Head of caudate nucleus (tissue), 42 donors: ENCODE measurements around the gene AMT.

Experiments
- DNase-seq, 42 donors: peaks; one replicate each; pipeline versions ENCODE4 v3.0.0 to v3.0.0-alpha.2; 2020 to 2021; ENCODE audit warnings: mixed read lengths in 7 of 42
- intact Hi-C: fragments of 100-400 bp; cut with DNase I; formaldehyde crosslinking; loops from one replicate; pipeline ENCODE4 v1.15.0; 2022

AMT gene

DNA sequence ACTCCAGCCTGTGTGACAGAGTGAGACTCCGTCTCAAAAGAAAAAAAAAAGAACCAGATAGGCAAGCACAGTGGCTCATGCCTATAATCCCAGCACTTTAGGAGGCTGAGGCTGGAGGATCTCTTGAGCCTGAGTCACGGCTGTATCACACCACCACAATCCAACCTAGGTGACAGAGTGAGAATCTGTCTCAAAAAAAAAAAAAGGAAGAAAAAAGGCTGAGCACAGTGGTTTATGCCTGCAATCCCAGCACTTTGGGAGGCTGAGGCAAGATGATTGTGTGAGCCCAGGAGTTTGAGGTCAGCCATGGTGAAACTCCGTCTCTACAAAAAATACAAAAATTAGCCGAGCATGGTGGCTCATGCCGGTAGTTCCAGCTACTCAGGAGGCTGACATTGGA is 12.5 kb upstream of the AMT start:
- DNase-seq = no peak
- intact Hi-C loops = no loop called here

DNA sequence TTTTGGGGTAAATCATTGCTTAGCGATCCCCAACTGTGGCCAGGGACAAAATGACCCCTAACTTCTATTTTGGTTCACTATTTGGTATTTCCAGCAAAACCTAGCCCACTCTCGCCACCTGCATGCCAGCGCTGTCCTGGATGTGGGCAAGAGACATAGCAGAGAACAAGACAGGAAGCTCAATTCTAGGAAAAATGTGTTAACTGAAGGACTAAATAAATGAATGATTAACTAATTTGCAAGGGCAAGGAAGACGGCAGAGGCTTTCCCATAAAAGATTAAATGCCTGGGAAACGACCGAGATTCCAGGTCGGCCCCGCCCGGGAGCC is 6.4 kb upstream of the AMT start:
- intact Hi-C loops = no loop called here
- peak in 4 of 42 donors; percentile 5 to 46 (median 8) for DNase-seq

DNA sequence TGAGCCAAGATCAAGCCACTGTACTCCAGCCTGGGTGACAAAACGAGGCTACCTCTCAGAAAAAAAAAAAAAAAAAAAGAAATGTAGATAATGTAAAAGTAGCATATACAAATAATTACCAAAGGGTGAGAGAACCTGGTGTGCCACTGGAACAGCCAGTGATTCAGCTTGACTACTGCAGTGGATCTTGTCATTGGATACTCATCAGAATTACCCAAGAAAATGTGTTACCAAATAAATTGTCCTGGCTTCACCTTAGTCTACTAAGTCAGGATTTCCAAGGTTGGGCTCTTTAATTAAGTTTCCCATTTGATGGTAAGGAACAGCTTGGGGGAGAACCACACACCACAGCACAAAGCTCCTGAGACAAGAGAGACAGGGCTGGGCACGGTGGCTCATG is 5.3 kb upstream of the AMT start:
- DNase-seq = no peak
- intact Hi-C loops = no loop called here

DNA sequence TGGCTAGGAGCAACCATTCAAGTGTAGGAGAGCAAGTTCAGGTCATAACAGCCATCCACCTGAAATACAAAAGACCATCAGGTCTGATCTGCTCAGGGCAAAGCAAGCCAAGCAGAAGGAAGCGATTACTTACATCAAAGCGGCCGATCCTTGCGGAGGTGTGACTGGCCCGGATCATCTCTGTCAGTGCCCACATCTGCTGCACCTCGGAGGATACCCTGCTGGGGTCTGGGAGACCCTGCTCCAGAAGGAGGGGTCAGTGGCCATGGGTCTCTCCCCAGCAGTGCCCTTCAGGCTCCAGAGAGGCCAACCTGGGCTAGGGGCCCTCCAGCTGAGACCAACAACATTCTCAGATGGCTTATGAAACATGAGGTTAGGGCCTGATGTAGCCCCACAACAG is 2.5 kb upstream of the AMT start:
- intact Hi-C loops = no loop called here
- no peak for DNase-seq

DNA sequence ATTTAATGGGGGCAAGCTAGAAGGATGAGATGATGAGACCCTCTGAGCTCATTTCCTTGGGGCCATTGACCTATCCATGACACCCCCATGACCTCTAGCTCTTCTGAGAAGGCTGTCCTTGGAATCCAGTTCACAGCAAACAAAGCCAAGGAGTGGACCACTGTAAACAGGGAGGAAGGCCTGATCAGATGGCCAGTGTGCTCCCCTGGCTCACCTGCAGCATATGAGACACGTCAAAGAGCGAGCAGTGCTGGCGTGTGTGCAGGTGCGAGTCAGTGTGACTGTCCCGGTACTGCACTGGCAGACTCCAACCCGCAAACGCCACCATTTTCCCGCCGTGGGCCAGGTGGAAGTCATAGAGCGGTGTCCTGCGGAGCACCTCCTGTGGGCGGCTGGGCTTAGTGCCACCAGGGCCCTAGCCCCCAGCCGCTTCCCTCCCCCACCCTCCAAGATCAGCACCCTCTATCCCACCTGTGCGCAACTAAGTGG is 339 bp downstream of the AMT start:
- peak in 1 of 42 donors; percentile 45 for DNase-seq
- intact Hi-C loops = no loop called here

DNA sequence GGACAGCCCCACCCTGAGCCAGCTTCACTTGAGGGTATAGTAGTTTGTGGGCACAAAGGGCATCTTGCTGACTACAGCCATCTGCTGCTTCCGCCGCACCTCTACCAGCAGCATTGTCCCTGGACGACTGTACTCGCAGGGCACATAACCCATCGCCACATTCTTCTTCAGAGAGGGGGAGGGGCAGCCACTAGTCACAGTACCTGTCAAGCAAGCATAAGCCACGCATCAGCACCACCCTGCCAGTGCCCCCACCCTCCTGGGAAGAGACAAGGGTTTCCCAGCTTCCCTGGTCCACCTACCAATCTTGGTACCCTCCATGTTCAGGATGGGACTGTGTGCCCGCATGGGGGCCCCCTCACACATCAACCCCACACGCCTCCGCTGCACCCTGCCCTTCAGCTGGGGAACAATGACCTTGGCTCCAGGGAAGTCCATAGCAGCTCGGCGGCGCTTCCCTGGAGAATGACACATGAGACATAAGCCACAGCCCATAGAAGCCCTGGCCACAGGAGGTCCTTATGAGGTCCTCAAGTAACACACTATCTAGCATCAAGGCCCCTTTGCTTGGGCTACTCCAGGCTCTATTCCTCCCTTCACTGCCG is 4.7 kb downstream of the AMT start:
- intact Hi-C loops = loop anchor here (10.0 kb wide), 2 partner anchors 73 to 393 kb away; partner anchors contain the start of genes IMPDH2, NDUFAF3 and USP4
- no peak for DNase-seq

DNA sequence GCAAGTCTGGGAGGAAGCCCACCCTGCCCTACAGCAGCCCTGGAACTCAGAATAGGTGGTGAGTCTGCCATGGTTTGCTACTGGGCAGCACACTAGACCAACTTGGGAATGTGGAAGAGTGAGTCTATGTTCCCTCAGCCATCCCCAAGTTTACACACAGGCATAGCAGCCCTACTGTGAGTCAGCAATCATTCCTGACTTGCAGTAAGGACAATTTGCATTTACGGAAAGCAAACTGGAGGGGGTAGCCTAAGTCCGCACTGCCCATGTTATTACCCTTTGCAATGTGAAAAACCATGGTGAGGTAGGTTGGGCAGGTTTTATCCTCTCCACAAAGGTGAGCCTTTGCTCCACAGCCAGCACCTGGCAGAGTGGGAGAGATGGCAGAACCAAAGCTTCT is 5.4 kb downstream of the AMT start:
- intact Hi-C loops = loop anchor here (10.0 kb wide), 2 partner anchors 72 to 392 kb away; partner anchors contain the start of genes IMPDH2, NDUFAF3 and USP4
- DNase-seq = no peak

DNA sequence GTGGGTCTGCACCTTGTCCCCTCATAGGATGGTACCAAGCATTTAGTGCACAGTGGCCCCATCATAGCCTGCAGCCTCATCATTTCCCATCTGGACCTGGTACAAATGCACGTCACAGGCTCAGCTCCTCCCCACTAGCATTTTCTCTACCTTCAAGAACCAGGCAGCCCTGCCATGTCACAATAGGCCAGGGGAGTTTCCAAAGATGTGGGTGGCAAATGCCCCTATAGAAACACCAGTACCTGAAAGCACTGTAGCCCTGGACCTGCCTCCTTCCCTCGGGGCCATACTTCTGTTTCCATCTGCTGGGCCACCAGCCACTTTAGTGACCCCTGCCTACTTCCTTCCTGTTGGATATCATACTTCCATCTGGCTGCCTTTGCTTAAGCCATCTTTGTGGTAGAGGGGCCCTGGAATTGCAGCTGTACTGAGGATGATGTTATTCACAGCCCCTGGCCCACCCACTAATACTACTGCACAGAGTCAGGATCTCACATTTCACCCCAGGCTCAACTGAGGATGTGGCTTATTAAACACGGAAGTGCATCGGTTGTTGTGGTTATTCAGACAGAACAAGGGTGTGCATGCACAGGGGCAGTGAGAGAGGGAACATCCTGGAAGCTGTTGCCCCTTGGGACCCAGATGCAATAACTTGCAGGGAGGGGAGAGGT is 6.2 kb downstream of the AMT start:
- intact Hi-C loops = loop anchor here (10.0 kb wide), 2 partner anchors 71 to 391 kb away; partner anchors contain the start of genes IMPDH2, NDUFAF3 and USP4
- peak in 3 of 42 donors; percentile 17 to 21 (median 21) for DNase-seq

DNA sequence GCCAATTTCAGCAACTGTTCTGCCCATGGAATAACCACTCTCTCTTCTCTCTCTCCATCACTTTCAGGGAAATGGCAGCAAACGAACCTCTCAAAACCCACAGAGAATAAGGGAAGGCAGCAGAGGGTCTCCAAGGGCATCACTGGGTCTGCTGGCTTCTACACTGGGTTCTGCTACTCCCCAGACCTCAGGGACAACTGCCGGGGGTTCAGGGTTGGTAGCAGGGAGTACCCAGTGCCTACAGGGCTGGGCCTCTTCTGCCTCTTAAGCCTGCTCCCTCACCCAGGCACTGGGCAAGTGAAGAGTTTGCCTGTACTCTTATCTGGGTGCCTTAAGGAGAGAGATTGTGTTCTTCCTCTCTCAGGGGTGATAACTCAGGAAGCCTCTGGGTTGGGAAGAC is 7.5 kb downstream of the AMT start:
- intact Hi-C loops = loop anchor here (10.0 kb wide), 2 partner anchors 70 to 390 kb away; partner anchors contain the start of genes IMPDH2, NDUFAF3 and USP4
- DNase-seq = no peak

DNA sequence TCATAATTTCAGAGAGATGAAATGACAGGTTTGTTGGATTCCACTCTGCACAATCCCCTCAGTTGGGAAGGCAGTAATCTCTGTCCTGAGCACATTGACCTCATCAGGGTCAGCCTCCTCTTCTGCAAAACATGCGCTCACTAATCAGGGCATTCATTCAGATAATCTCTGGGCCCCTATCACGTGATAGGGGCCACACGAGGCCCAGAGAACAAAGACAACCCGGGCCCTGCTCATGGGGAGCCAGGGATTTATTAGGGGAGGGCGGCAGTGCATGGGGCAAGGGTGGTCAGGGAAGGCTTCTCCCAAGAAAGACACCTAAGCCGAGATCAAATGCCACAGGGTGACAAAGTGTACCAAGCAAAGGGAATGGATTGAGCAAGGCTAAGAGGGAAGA is 8.9 kb downstream of the AMT start:
- no peak for DNase-seq
- intact Hi-C loops = loop anchor here (10.0 kb wide), 2 partner anchors 69 to 389 kb away; partner anchors contain the start of genes IMPDH2, NDUFAF3 and USP4

DNA sequence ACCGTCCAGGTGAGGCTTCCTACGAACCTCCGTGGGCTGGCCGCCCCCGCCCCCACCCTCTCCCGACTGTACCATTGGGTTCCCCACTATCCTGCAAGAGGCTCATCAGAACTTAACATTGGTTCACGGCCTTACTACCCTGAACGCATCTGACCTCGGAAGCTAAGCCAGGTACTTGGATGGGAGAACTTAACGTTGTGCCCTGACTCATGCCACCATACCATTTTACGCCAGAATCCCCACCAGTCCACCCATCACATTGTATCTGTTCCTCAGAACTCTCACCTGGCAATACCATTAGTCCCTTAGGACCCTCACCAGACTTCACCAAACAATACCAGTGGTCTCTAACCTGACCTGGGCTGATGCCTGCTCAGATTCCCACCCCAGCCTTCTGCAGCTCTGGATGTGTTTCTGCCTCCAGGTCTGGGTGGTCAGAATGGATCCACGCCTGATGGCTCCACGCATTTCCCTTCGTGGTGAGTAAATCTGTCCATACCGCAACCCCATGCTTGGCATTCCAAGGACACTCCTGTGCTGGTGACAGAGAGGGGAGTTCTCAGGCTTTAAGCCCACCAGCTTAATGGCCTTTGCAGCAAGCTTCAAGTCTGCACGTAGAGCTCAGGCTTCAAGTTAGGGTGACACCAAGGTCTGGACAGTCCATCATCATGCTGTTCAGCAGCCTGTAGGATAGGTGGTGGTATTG is 9.5 kb downstream of the AMT start:
- intact Hi-C loops = loop anchor here (10.0 kb wide), 2 partner anchors 68 to 388 kb away; partner anchors contain the start of genes IMPDH2, NDUFAF3 and USP4
- no peak for DNase-seq

DNA sequence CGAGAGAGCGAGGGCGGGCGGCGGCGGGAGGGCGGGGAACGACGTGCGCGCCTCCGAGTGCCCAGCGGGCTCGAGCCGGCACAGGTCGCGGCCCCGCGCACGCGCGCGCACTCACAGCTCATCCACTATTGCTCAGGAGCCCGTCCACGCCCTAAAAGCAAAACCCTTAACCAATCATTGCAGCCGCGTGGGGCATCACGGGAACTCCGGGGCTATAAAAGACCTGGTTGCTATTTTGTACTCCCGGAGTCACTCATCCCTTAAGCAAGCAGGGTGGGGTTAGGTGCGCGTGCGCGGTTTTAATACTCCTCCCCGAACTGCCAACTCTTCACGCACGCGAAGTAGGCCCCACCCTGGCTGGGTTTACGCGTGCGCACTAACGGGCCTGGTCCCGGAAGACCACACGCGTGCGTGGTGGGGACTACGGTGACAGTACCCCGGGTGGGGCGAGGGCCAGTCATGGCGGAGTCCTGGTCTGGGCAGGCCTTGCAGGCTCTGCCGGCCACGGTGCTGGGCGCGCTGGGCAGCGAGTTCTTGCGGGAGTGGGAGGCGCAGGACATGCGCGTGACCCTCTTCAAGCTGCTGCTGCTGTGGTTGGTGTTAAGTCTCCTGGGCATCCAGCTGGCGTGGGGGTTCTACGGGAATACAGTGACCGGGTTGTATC is 10.2 kb downstream of the AMT start, which contains the start of the genes RHOA and TCTA:
RHOA (minus strand) TSS at position 9 of the 664 bp plus-strand sequence. CDS start 36,387 bp downstream, outside the sequence.
TCTA (plus strand) TSS at position 456 of the 664 bp plus-strand sequence; CDS start at position 460, 4 bp downstream.
- intact Hi-C loops = loop anchor here (10.0 kb wide), 2 partner anchors 67 to 387 kb away; partner anchors contain the start of genes IMPDH2, NDUFAF3 and USP4
- DNase-seq = peak; percentile 95 to 100 (median 99)

DNA sequence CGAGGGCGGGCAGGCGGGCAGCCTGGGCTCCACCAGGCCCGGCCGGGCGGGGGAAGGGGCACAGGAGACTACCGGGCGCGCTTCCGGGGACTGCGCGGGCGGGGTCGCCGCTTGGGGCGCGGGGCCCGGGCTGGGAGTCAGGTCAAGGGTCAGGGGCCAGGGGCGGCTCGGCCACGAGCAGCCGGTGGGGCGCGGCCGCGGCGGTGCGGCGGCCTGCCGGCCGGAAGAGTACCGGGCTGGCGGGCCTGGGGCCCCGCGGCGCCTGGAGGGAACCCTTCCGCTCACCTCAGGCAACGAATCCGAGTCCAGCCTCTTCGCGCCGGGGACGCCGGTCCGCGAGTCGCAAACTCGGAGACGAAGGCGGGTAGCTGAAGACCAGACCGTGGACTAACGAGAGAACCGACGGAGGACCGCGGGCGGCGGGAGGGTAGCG is 10.7 kb downstream of the AMT start:
- intact Hi-C loops = loop anchor here (10.0 kb wide), 2 partner anchors 67 to 387 kb away; partner anchors contain the start of genes IMPDH2, NDUFAF3 and USP4
- DNase-seq = peak in 39 of 42 donors; percentile 28 to 77 (median 53)

DNA sequence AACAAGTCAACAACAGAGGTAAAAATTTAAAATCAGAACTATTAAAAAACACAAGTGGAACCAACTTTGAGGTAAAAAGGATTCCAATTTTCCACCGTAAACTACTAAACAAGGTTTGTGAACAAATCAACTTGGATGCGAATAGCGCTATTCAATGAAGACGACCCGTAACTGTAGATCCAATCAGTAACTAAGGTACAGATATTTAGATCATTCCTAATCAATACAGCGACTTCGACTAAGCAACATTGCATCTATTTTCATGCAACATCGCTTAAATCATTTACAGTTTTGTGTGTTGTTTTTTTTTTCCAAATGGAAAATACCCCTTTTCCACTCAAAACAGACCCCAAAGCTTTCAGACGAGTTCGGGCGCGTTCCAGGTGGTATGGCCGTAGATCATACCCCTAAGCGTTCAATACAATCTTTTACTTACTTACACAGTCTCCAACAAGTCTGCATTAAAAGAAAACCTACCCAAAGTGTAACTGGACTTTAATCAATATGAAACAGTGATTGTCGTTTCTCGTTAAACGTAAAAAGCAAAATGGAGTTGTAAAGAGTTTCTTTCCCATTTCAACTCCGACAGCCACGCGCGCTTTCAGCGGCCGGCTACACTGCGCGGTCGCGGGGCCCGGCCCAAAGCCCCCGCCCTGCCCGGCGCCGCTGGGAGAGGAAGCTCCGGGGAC is 11.3 kb downstream of the AMT start:
- DNase-seq = peak in 1 of 42 donors; percentile 42
- intact Hi-C loops = loop anchor here (10.0 kb wide), 2 partner anchors 66 to 386 kb away; partner anchors contain the start of genes IMPDH2, NDUFAF3 and USP4

DNA sequence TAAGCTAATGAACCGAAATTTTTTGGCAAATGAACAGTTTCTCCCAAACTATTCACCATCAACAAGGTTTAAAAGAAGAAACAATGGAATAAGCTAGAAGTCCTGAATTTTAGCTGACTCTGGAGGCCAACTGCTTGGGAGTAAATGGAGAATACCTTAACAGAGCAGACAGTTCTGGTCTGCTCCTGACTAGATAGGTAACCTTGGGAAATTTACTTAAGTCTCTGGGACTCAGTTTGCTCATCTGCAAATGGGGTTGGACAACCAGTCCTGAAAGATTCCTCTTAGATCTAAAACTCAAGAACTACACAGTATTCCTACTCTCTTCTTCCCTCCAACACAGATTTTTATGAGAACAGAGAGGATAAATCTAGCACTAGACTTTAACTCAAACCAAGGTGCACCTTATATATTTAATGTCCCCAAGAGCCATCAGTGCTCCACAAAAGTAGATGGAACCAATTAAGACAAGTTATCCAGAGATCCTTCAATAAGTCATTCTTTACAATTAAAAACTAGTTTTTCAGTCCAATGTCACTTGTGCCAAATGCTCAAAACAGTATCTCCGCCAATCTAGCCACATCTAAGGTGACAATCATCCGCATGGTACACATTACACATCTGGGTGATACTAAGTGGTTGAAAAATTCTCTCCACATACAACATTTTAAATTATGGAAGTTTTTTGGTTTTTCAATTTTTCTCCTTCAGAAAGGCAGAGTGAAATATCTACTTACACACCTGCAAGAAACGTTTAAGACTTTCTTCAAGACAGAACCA is 12.0 kb downstream of the AMT start:
- no peak for DNase-seq
- intact Hi-C loops = loop anchor here (10.0 kb wide), 2 partner anchors 65 to 385 kb away; partner anchors contain the start of genes IMPDH2, NDUFAF3 and USP4

DNA sequence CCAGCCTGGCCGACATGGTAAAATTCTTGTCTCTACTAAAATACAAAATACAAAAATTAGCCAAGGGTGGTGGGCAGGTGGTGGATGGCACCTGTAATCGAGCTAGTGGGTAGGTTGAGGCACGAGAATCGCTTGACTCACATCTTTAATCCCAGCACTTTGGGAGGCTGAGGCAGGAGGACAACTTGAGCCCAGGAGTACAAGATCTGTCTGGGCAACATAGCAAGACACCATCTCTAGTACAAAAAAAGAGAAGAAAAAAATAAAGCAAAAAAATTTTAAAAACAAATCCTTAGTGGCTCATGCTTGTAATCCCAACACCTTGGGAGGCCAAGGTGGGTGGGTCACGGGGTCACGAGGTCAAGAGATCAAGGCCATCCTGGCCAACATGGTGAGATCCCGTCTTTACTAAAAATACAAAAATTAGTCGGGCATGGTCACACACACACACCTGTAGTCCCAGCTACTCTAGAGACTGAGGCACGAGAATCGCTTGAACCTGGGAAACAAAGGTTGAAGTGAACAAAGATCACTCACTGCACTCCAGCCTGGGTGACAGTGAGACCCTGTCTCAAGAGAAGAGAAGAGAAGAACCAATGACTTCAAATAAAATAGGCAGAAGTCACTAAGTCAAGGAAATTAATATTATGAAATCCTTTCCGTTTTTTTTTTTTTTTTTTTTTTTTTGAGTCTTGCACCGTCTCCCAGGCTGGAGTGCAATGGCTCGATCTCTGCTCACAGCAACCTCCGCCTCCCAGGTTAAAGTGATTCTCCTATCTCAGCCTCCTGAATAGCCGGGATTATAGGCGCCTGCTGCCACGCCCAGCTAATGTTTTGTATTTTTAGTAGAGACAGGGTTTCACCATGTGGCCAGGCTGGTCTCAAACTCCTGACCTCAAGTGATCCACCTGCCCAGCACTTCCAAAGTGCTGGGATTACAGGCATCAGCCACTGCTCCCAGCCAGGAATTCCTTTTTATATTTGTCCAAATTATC is 15.4 kb downstream of the AMT start:
- intact Hi-C loops = no loop called here
- no peak for DNase-seq
